Measurements from ENCODE around the gene TRIM59.
A peak's percentile ranks its signal among the peaks of the same experiment; 100 is the strongest.

Gene TRIM59

GRCh38 chr3:160399125-160400029, 50.2 kb downstream of the TRIM59 start, which contains the start of the genes IFT80 and SMC4:
IFT80 (minus strand) TSS chr3:160399225; CDS start chr3:160384600, 14,625 bp downstream.
SMC4 (plus strand) TSS chr3:160399650; CDS start chr3:160400827, 1,177 bp downstream.
- H3K9ac ChIP-seq (ENCODE audit: low read depth in 1 of 2, low read length in 2 of 2) = peak within 1 kb of the TSS; percentile 87 to 91
- H3K27ac ChIP-seq (ENCODE audit: low read depth, low read length) = peak within 1 kb of the TSS; percentile 89
- peak within 1 kb of the TSS; percentile 93 to 99 for H3K4me3 ChIP-seq (ENCODE audit: low read depth in 1 of 2, low read length in 2 of 2)
- H3K4me1 ChIP-seq (ENCODE audit: control insufficient read depth in 1 of 2, insufficient read depth in 2 of 2, low read length in 2 of 2) = peaks cover 4 to 8% of the 10 kb centered on the region in 2 donors
- no peaks in the 10 kb centered on the region for H3K36me3 ChIP-seq (ENCODE audit: control insufficient read depth in 1 of 2, insufficient read depth in 2 of 2, low read length in 2 of 2)
- H3K27me3 ChIP-seq (ENCODE audit: control insufficient read depth in 1 of 2, insufficient read depth in 2 of 2, low read length in 2 of 2) = no peaks in the 10 kb centered on the region
- no peaks in the 10 kb centered on the region for H3K9me3 ChIP-seq (ENCODE audit: control insufficient read depth in 1 of 2, low read length in 2 of 2)

DNA sequence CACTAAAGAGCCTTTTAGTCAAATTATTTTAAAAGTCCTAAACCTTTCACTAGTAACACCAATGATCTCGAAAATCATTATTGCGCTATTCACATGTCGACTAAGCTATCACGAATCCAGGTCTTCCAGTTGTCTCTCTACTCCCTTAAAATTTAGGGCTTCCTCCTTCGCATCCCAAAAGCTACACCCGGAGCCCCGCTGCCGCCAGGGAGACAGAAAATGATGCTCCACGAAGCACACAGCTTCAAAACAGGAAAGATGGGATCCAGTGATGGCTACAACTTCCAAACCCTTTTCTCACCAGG, 50.8 kb downstream of the TRIM59 start:
- Histone ChIP-seq H3K9me3 (ENCODE audit: control insufficient read depth in 1 of 2, low read length in 2 of 2) (no peaks in the 10 kb centered on the region), H3K4me3 (ENCODE audit: low read depth in 1 of 2, low read length in 2 of 2) (peak overlapping the region; percentile 93 to 99), H3K4me1 (ENCODE audit: control insufficient read depth in 1 of 2, insufficient read depth in 2 of 2, low read length in 2 of 2) (peaks cover 4 to 8% of the 10 kb centered on the region in 2 donors), H3K9ac (ENCODE audit: low read depth in 1 of 2, low read length in 2 of 2) (peak overlapping the region; percentile 86 to 91), H3K27ac (ENCODE audit: low read depth, low read length) (peak overlapping the region; percentile 35), H3K27me3 (ENCODE audit: control insufficient read depth in 1 of 2, insufficient read depth in 2 of 2, low read length in 2 of 2) (no peaks in the 10 kb centered on the region), H3K36me3 (ENCODE audit: control insufficient read depth in 1 of 2, insufficient read depth in 2 of 2, low read length in 2 of 2) (no peaks in the 10 kb centered on the region)

GRCh38 chr3:160395297-160395696, 54.3 kb downstream of the TRIM59 start:
- Histone ChIP-seq H3K4me3 (ENCODE audit: low read depth in 1 of 2, low read length in 2 of 2) (no peak overlapping the region), H3K27me3 (ENCODE audit: control insufficient read depth in 1 of 2, insufficient read depth in 2 of 2, low read length in 2 of 2) (no peaks in the 10 kb centered on the region), H3K9me3 (ENCODE audit: control insufficient read depth in 1 of 2, low read length in 2 of 2) (no peaks in the 10 kb centered on the region), H3K36me3 (ENCODE audit: control insufficient read depth in 1 of 2, insufficient read depth in 2 of 2, low read length in 2 of 2) (no peaks in the 10 kb centered on the region), H3K27ac (ENCODE audit: low read depth, low read length) (no peak overlapping the region), H3K4me1 (ENCODE audit: control insufficient read depth in 1 of 2, insufficient read depth in 2 of 2, low read length in 2 of 2) (peaks cover 8% of the 10 kb centered on the region in 2 donors), H3K9ac (ENCODE audit: low read depth in 1 of 2, low read length in 2 of 2) (no peak overlapping the region)

- peaks cover 8% of the 10 kb centered on the region in 2 donors for H3K4me1 ChIP-seq (ENCODE audit: control insufficient read depth in 1 of 2, insufficient read depth in 2 of 2, low read length in 2 of 2)
- H3K27ac ChIP-seq (ENCODE audit: low read depth, low read length) = no peak overlapping the region
- H3K27me3 ChIP-seq (ENCODE audit: control insufficient read depth in 1 of 2, insufficient read depth in 2 of 2, low read length in 2 of 2) = no peaks in the 10 kb centered on the region
- no peak overlapping the region for H3K9ac ChIP-seq (ENCODE audit: low read depth in 1 of 2, low read length in 2 of 2)
- H3K9me3 ChIP-seq (ENCODE audit: control insufficient read depth in 1 of 2, low read length in 2 of 2) = no peaks in the 10 kb centered on the region
- H3K36me3 ChIP-seq (ENCODE audit: control insufficient read depth in 1 of 2, insufficient read depth in 2 of 2, low read length in 2 of 2) = no peaks in the 10 kb centered on the region
- H3K4me3 ChIP-seq (ENCODE audit: low read depth in 1 of 2, low read length in 2 of 2) = no peak overlapping the region
Measured at GRCh38 chr3:160394009-160394392, 55.6 kb downstream of the TRIM59 start.

GRCh38 chr3:160393346-160394008, 56.1 kb downstream of the TRIM59 start:
- no peaks in the 10 kb centered on the region for H3K9me3 ChIP-seq (ENCODE audit: control insufficient read depth in 1 of 2, low read length in 2 of 2)
- no peaks in the 10 kb centered on the region for H3K27me3 ChIP-seq (ENCODE audit: control insufficient read depth in 1 of 2, insufficient read depth in 2 of 2, low read length in 2 of 2)
- no peak overlapping the region for H3K9ac ChIP-seq (ENCODE audit: low read depth in 1 of 2, low read length in 2 of 2)
- peaks cover 5 to 8% of the 10 kb centered on the region in 2 donors for H3K4me1 ChIP-seq (ENCODE audit: control insufficient read depth in 1 of 2, insufficient read depth in 2 of 2, low read length in 2 of 2)
- H3K27ac ChIP-seq (ENCODE audit: low read depth, low read length) = no peak overlapping the region
- H3K36me3 ChIP-seq (ENCODE audit: control insufficient read depth in 1 of 2, insufficient read depth in 2 of 2, low read length in 2 of 2) = no peaks in the 10 kb centered on the region
- H3K4me3 ChIP-seq (ENCODE audit: low read depth in 1 of 2, low read length in 2 of 2) = no peak overlapping the region

- Histone ChIP-seq H3K27me3 (ENCODE audit: control insufficient read depth in 1 of 2, insufficient read depth in 2 of 2, low read length in 2 of 2) (no peaks in the 10 kb centered on the region), H3K9me3 (ENCODE audit: control insufficient read depth in 1 of 2, low read length in 2 of 2) (no peaks in the 10 kb centered on the region), H3K27ac (ENCODE audit: low read depth, low read length) (no peak overlapping the region), H3K4me1 (ENCODE audit: control insufficient read depth in 1 of 2, insufficient read depth in 2 of 2, low read length in 2 of 2) (peaks cover 0 to 4% of the 10 kb centered on the region in 2 donors), H3K4me3 (ENCODE audit: low read depth in 1 of 2, low read length in 2 of 2) (no peak overlapping the region), H3K9ac (ENCODE audit: low read depth in 1 of 2, low read length in 2 of 2) (no peak overlapping the region), H3K36me3 (ENCODE audit: control insufficient read depth in 1 of 2, insufficient read depth in 2 of 2, low read length in 2 of 2) (no peaks in the 10 kb centered on the region)
Measured at GRCh38 chr3:160392798-160393197, 56.8 kb downstream of the TRIM59 start.

GRCh38 chr3:160390565-160391138, 58.9 kb downstream of the TRIM59 start:
- no peak overlapping the region for H3K27ac ChIP-seq (ENCODE audit: low read depth, low read length)
- no peaks in the 10 kb centered on the region for H3K36me3 ChIP-seq (ENCODE audit: control insufficient read depth in 1 of 2, insufficient read depth in 2 of 2, low read length in 2 of 2)
- peaks cover 0 to 4% of the 10 kb centered on the region in 2 donors for H3K4me1 ChIP-seq (ENCODE audit: control insufficient read depth in 1 of 2, insufficient read depth in 2 of 2, low read length in 2 of 2)
- H3K4me3 ChIP-seq (ENCODE audit: low read depth in 1 of 2, low read length in 2 of 2) = no peak overlapping the region
- no peak overlapping the region for H3K9ac ChIP-seq (ENCODE audit: low read depth in 1 of 2, low read length in 2 of 2)
- H3K27me3 ChIP-seq (ENCODE audit: control insufficient read depth in 1 of 2, insufficient read depth in 2 of 2, low read length in 2 of 2) = no peaks in the 10 kb centered on the region
- no peaks in the 10 kb centered on the region for H3K9me3 ChIP-seq (ENCODE audit: control insufficient read depth in 1 of 2, low read length in 2 of 2)

Measured in duodenal mucosa (tissue), 2 donors.